SH-SY5Y (cell line): ENCODE results near the gene AP5Z1.

ENCODE experiments used
- GATA2 ChIP-seq: IDR thresholded peaks from 2 replicates; pipeline ENCODE4 v1.6.1; 2011; ENCODE audit warnings: mild to moderate bottlenecking, low read depth, low read length
- GATA3 ChIP-seq: IDR thresholded peaks from 2 replicates; pipeline ENCODE4 v1.6.1; 2011; ENCODE audit warnings: low read depth, mild to moderate bottlenecking, low read length, moderate library complexity

GRCh38 chr7:4801839-4802231, 26.4 kb downstream of the AP5Z1 start:
- TF ChIP-seq GATA2 (no peak), GATA3 (no peak)
